A549 (cell line): ENCODE measurements around the gene LHFPL2.

Source experiments
- EP300 ChIP-seq, 2 experiments: fragments of >200 bp; sonication (Bioruptor Twin); formaldehyde crosslinking; IDR thresholded peaks; 2 replicates in 1 of 2; 3 replicates in 1 of 2; pipeline ENCODE4 v1.6.1; 2016 to 2017
- ZC3H11A ChIP-seq: fragments of 450-650 bp; IDR thresholded peaks from 2 replicates; pipeline ENCODE4 v1.6.1; 2014; ENCODE audit warnings: antibody characterized with exemption, mild to moderate bottlenecking

DNA sequence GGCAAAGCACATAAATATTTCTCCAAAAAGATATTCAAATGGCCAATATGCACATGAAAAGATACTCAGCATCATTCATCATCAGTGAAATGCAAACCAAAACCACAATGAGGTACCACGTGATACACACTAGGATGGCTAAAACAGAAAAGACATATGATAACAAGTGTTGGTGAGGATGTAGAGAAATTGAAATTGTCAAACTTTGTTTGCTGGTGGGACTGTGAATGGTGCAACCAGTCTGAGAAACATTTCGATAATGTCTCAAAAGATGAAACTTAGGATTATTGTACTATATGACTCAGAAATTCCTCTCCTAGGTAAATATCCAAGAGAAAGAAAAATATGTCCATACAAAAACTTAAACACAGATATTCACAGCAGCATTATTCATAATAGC, 8.6 kb upstream of the LHFPL2 start:
- TF ChIP-seq ZC3H11A: no peak
- TF ChIP-seq EP300 (IDR thresholded peaks at IDR 0.05): no peak
